HT-29 (cell line): ENCODE results near the gene ADARB2. TPM values are rescaled to one million over a fixed set of nuclear protein-coding genes. Genes with fewer than 3 reads are reported as not detected.
"Not testable (repeated sequence)": the region's sequence is repeated elsewhere in the genome, so short reads cannot be mapped to it uniquely, and the experiment has no call there.

Experiments
- DNase-seq: peaks from one replicate; pipeline ENCODE4 v3.0.0-alpha.2; 2015; ENCODE audit warnings: low spot score
- total RNA-seq: library from RNA; depleted of rRNA; stranded (reverse); fragments of >200 nt; shearing (Covaris generic); gene quantifications from 2 replicates; pipeline ENCODE4 v1.2.3, GENCODE V29; 2014

Gene ADARB2
- total RNA-seq, 1 experiment from 2014 or later = not detected

DNA sequence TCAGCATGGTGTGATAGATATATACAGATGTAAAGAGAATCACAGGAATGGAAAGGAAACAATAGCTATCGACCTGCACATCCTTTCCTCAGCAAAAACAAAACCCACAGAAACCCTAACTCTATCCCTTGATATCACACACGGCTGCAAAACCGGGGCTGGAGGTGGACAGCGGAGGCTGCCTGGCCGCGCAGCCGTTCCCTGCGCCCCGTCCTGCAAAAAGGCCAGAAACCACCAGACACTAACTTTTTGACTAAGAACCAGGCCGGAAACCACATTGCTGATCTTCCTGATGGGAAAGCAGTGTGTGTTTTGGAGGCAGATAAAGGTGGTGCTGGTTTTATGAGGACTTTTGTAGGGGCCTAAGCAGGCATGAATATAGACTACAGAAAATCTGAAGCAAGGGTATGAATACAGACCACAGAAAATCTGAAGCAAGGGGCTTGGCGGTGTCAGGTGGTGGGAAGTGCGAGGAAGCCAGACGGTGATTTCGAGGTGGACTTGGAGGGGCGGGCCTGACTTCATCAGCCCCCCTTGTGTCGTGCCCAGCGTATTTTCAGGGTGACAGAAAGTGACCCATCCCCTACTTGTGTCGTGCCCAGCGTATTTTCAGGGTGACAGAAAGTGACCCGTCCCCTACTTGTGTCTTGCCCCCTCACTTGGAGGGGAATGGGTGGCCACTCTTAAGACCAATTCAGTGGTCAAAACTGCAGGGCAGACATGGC is 557.8 kb downstream of the ADARB2 start:
- no peak for DNase-seq

- DNase-seq = no peak
Measured at GRCh38 chr10:1178506-1178905, 558.8 kb downstream of the ADARB2 start.

- DNase-seq = no peak
Measured at GRCh38 chr10:1177936-1178335, 559.4 kb downstream of the ADARB2 start.

- no peak for DNase-seq
Measured at GRCh38 chr10:1175956-1176565, 561.3 kb downstream of the ADARB2 start.

- DNase-seq = no peak
Measured at GRCh38 chr10:1174022-1174421, 563.3 kb downstream of the ADARB2 start.

GRCh38 chr10:1173091-1173490 is 564.2 kb downstream of the ADARB2 start:
- DNase-seq = no peak

DNA sequence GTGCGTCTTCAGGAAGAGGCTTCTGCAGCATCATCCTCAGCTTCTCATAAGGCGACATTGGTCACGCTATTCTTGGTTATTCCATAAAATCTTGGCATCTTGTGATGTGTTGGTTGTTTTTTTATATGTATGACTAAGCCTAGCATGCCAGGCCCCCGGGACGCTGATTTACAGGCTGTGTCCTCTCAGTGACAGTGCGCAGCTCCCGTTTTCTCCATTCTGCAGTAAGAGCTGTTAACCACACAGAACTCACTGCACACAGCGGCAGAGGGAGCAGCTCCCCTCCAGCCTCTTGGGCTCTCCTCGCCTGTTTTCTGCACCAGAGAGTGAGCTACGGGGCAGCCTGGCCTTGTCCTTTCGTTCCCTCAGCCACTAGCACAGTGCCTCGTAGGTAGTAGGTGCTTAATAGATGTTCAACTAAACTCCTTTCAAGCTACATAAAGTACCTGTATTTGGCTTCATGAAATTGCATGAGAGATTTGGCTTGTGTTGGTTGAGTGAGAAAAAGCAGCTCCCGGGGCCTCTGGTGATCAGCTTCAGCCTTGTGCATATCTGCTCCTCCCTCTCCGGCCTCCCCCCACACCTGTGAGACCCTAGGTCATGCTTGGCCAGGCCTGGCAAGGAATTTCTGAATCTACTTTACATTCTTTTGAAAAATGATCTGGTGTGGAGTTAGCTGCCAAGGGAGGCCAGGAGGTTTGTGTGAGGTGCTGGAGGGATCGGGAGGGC is 564.9 kb downstream of the ADARB2 start:
- DNase-seq = no peak

DNA sequence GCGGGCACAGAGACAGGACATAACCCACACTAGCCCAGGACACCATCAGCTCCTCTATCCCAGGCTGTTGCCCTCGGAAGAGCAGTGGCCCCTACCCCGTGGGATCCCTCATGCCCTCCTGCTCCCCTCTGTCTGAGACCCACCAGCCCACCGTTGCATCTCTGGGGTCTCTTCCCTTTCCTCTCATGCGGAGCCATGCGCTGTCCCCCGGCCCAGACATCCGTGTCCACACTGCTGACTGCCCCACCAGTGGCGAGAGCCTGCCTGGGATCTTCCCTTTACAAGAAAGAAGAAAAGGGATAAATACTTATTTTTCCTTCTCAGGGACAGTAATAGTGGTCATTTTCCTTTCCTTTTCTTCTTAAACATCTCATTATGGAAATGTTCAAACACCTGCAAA is 565.7 kb downstream of the ADARB2 start:
- DNase-seq = no peak

- DNase-seq = no peak
Measured at GRCh38 chr10:1171182-1171581, 566.1 kb downstream of the ADARB2 start.

DNA sequence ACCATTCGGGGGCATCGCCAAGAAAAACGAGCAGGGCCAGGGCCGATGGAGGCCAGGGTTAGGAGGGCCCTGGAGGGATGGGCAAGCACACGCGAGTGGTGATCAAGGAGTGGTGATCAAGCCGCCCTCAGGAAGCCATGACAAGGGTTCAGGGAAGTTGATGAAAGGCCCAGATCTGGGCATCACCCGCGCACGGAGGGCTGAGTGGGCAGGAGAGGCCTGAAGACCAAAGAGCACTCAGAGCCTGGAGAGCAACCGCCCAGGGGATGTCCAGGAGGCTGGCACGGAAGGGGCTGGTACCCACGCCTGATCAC is 566.5 kb downstream of the ADARB2 start:
- DNase-seq = no peak

GRCh38 chr10:1169981-1170866 is 567.1 kb downstream of the ADARB2 start:
- DNase-seq = no peak

GRCh38 chr10:1169186-1169885 is 568.0 kb downstream of the ADARB2 start:
- DNase-seq = no peak

GRCh38 chr10:1168763-1169162 is 568.6 kb downstream of the ADARB2 start:
- DNase-seq = no peak

DNA sequence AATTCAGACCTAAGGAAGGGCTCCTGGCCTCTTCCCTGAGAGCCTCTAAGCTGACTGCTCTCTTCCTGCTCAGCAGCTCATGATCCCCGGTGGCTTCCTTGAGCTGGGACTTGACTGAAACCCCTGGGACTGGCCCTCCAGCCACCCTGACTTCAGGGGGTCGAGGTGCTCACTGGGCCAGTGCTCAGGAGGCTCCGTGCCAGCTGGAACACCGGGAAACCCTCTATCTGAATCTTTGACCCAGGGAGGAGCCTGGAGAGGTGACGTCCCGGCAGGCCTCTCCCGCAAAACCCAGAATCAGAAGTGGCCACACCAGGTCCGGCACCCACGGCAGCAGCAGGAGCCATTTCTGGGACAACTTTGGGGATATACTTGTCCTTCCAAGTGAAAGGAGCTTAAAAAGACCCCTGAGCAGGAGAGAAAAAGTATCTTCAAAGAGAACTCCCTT is 570.5 kb downstream of the ADARB2 start:
- no peak for DNase-seq

DNA sequence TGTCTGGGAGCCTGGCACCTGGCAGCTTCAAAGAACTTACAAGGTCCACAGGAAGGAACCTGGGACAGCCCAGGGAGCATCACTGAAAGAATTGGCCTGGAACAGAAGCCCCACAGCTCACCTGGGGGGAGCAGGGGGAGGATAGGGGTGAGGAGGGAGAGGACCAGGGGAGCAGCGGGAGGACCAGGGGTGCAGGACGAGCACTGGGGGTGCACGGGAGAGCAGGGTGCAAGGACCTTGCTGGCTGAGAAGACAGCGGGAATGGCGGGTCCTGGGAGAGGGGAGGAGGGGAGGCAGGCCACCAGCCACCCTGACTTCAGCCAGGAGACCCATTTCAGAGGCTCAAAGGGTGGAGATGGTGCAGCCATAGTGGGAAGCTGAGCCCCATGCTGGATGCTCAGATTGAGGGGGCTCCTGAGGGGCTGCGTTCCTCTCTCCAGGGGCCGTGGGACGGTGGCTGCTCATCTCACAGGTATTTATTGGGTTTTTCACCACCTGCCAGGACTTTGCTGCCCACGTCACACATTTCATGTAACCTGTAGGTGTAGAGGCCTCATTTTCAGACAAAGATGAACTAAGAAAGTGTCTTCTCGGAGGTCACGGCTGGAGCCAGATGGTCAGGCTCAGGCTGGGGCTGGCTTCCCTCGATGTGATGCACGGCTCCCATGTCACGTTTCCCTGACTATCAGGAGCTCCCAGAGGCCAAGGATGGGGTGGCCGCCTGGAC is 571.1 kb downstream of the ADARB2 start:
- DNase-seq = no peak

DNA sequence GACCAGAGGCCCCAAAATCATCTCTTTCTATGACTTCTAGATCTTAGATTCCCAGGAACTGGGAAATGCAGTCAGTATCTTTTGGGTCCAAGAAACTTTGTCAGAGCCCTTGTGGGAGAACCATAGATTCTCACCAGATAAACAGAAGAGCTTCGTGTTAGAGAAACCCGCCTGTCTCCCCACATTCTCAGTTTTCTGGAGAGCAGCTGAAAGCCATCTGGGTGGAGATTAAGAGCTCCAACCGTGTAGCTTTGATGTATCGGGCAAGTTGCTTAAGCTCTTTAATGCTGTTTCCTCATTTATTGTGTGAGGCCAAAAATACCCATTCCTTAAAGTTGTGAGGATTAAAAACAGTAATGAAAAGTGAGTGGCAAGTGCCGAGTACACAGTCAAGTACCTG is 573.5 kb downstream of the ADARB2 start:
- no peak for DNase-seq

GRCh38 chr10:1163204-1163660 is 574.1 kb downstream of the ADARB2 start:
- no peak for DNase-seq

GRCh38 chr10:1162481-1163203 is 574.7 kb downstream of the ADARB2 start:
- no peak for DNase-seq

GRCh38 chr10:1161315-1161673 is 576.0 kb downstream of the ADARB2 start:
- not testable (repeated sequence) for DNase-seq
